HL-60/S4 (cell line): ENCODE measurements around the gene TRIP6.

Experiments used
- in situ Hi-C: fragments of 300-500 bp; cut with MboI; formaldehyde crosslinking; loops from 2 replicates; pipeline ENCODE4 v1.14.3; 2022; ENCODE audit warnings: low sequenced_read_pairs

The TRIP6 gene

GRCh38 chr7:100888988-100889750, 22.0 kb downstream of the TRIP6 start, which contains the start of gene UFSP1:
TSS of gene UFSP1 (minus strand) at chr7:100889715. CDS start at chr7:100889271, 444 bp downstream.
- in situ Hi-C loops = no loop called here

DNA sequence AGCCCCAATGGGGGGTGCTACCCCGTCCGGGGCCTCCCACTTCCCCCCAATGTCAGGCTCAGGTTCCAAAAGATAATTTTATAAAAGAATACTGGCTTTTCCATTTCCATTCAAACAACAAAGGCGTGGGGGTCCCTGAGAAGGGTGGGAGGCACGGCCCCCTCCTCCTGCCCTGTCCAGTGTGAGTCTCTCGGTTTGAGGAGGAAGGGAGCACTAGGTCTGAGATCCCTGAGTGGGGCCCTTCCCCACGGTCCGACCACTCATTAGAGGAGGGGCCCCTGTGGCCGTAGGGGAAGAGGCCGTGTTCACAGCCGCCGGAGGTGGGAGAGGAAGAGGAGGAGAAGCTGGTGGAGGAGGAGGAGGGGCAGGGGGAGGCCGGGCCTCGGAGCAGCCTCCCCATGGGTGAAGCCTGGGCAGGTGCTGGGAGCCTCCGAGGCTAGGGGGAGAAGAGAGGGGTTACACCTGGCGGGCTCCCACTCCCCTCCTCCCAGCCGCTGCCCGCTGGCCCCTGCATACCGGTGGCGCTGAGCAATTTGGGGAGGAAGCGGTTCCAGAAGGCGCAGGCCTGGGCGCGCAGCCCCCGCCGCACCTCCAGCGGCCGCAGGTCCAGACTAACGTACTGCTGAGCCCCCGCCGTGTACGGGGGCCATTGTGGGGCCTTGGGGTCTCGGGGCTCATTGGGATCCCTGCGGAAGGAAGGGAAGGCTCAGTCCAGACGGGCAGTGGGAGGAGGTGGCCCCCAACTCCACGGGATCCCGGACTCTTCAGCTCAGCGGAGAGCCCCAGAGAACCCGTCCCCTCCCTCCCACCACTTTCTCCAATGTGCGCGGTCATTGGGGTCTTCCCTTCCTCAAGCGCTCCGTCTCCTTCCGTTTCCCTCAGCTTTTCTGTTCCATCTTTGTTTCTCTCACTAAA, 23.7 kb downstream of the TRIP6 start:
- in situ Hi-C loops = loop anchor here (5.0 to 10.0 kb wide), 2 partner anchors 166 to 404 kb away; no protein-coding TSS in a partner anchor

DNA sequence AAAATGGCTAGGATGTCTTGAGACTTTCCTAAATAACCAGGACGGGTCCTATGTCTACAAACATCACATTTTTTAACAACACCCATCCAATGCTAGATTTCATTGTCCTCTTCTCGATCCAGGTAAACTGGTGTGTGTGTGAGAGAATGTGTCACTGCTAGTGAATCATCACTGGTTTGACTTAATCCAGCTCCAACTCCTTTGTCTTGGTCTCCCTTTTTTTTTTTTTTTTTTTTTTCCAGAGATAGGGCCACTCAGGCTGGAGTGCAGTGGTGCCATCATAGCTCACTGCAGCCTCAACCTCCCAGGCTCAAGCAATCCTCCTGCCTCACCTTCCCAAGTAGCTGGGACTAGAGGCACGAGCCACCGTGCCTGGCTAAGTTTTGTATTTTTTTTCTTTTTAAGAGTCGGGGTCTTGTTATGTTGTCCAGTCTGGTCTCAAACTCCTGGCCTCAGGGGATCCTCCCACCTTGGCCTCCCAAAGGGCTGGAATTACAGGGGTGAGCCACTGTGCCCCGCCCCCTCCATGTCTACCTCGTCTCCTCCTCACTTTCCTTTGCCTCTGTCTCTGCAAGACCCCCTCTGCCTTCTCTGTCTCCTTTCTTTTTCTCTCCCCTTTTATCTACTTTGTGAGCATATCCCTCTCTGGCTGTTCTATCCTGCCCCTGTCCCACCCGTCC, 24.5 kb downstream of the TRIP6 start:
- in situ Hi-C loops = loop anchor here (5.0 to 10.0 kb wide), 2 partner anchors 166 to 403 kb away; no protein-coding TSS in a partner anchor

GRCh38 chr7:100892364-100893317, 25.5 kb downstream of the TRIP6 start:
- in situ Hi-C loops = loop anchor here (5.0 to 10.0 kb wide), 2 partner anchors 165 to 402 kb away; no protein-coding TSS in a partner anchor

DNA sequence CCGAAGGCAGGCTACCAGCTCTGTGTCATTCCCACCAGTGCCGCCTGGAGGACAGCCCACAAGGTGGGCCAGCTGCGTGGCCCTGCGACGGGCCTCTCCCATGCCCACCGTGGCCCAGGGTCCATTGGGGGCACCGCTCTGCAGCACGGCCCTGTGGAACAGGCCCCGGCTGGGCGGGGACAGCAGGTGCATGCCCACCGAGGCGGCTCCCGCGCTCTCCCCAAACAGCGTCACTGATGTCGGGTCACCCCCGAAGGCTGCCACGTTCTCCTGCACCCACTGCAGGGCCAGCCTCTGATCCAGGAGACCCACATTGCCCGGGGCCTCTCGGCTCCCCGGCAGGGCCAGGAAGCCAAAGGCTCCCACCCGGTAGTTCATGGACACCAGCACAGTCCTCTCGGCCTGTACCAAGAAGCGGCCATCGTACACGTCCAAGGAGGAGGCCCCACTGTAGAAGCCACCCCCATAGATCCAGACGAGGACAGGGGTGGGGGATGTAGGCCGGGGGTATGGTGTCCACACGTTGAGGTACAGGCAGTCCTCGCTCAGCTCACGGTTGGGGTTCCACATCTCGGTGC, 26.2 kb downstream of the TRIP6 start:
- in situ Hi-C loops = loop anchor here (5.0 to 10.0 kb wide), 2 partner anchors 164 to 401 kb away; no protein-coding TSS in a partner anchor

DNA sequence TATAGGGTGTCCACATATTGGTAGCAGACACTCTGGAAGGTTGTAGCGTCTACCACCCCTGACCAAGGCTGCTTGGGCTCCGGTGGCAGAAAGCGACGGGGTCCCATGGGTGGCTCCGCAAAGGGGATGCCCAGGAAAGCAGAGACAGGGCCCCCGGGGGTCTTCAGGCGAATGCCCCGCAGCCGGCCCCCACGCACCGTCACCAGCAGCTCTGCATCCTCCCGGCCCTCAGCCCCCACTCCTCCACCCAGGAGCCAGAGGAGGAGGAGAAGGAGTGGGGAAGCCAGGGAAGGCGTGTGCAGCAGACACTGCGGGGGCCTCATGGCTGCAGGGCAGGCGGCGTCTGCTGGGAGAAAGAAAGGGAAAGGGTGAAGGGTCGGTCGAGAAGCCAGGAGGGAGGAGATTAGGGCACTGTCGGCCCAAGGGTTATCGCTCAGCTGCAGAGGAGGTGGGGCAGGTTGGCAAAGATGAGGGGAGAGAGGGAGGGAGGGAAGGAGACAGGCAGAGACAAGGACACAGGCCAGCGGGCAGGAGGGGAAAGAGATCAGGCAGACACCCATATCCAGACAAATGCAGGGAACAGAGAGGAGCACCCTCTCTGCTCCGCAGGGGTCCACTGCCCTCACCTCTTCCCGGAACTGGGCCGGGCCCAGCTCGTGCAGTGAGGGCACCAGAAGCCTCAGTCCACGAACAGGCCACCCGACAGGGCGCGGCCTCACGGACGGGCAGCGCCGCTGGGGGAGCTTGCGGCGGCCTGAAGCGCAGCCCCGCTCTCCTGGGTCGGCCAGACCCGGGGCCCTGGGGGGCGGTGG, 26.9 kb downstream of the TRIP6 start:
- in situ Hi-C loops = loop anchor here (5.0 to 10.0 kb wide), 2 partner anchors 163 to 401 kb away; no protein-coding TSS in a partner anchor

DNA sequence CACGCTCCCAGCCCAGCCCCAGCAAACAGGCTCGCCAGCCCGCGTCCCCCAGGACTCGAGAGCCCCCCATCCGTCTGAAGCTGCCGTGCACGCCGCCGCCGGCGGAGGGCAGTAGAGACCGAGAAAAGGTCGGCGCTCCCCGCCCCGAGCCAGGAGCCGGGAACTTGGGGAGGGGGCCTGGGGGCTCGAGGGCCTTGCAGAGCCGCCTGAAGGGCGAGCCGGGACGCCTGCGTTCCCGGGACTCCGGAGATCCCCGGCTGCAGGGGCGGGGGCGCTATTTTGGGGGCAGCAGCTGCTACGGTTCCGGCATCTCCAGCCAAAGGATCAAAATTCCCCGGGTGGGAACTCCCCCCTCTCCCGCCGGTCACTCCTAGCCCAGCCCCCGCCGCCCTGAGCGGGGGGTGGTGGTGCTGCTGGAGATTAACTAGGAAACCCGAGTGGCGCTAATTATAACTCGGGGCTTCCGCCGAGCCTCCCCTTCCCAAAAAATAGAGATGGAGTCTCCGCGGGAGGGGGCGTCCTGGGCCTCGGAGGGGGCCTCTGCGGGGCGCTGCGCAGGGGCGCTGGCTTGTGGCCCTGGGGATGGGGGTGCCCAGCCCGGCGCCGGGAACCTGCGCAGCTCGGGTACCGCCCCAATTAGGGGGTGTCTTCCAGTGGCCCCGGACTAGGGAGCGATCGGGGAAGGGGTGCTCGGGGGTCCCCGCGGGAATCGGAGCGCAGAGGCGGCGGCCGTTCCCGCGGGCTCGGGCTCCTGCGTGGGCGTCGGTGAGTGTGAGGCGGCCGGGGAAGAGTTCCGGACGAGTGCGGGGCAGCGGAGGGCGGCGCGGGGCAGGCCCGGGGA, 27.9 kb downstream of the TRIP6 start:
- in situ Hi-C loops = loop anchor here (5.0 to 10.0 kb wide), 2 partner anchors 162 to 400 kb away; no protein-coding TSS in a partner anchor

- in situ Hi-C loops = loop anchor here (10.0 kb wide), 1 partner anchor 399 kb away; no protein-coding TSS in a partner anchor
Measured at GRCh38 chr7:100895701-100895955, 28.4 kb downstream of the TRIP6 start, which contains the start of gene ACHE. TSS of gene ACHE (minus strand) at chr7:100895888. CDS start at chr7:100894232, 1,656 bp downstream.

DNA sequence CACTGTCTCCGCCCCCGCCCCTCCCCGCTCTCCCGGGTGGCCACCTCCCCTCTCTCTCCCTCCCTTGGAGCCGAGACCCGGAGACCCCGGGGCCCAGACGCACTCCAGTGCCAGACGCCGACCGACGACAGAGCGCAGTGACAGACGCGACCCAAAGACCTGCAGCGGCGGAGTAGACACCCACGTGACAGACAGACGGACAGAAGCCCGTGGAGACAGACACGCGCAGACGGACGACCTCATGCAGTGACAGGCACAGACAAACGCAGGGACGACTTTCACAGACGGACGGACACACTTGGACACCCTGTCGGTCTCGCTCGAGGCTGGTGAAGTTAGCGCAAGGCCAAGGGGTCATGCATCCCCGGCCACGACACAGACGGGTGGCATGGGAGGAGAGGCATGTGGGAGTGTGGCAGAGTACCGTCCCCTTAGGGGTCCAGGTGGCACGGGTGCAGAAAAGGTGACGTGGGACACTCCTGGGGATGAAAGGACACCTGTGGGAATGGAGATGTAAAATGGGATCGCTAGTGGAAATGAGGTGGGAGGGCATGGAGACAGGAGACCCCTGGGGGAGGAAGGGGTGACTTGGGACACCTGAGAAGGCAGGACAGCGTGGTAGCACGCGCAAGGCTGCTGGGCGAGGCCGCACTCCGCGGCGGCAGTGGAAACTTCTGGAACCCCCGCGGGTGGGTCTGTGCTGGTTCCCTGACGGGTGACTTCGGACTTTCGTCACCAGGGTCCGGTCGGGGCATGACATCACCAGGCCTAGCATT, 29.0 kb downstream of the TRIP6 start:
- in situ Hi-C loops = loop anchor here (10.0 kb wide), 1 partner anchor 399 kb away; no protein-coding TSS in a partner anchor

- in situ Hi-C loops = loop anchor here (10.0 kb wide), 1 partner anchor 398 kb away; no protein-coding TSS in a partner anchor
Measured at GRCh38 chr7:100896732-100897608, 29.8 kb downstream of the TRIP6 start.

DNA sequence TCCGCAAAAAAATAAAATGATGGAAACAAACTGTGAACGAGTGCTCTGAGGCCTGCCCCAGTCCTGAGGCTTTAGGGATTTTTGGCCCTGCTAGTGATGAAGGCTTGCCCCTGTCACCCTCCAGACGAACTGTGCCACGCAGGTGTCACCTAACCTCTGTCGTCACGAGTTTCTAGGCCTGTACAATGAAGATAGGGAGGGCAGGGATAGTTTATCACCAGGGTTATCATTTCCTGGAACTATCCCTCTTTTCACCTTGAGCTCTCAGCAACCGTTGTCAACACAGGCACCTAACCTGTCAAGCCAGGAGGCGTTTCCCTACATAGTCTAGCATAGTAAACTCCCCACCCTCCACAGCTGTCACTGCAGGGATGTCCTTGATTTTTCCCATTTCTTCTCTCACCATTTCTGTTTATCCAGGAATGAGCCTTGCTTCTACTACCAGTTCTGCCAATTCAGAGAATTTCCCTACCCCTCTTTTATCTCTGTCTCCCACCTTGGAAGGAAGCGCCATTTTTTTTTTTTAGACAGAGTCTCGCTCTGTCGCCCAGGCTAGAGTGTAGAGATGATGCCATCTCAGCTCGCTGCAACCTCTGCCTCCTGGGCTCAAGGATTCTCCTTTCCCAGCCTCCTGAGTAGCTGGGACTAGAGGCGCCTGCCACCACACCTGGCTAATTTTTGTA, 30.7 kb downstream of the TRIP6 start:
- in situ Hi-C loops = loop anchor here (10.0 kb wide), 1 partner anchor 397 kb away; no protein-coding TSS in a partner anchor

GRCh38 chr7:100899432-100899831, 32.2 kb downstream of the TRIP6 start:
- in situ Hi-C loops = loop anchor here (10.0 kb wide), 1 partner anchor 395 kb away; no protein-coding TSS in a partner anchor

- in situ Hi-C loops = no loop called here
Measured at GRCh38 chr7:100900978-100901377, 33.8 kb downstream of the TRIP6 start.

DNA sequence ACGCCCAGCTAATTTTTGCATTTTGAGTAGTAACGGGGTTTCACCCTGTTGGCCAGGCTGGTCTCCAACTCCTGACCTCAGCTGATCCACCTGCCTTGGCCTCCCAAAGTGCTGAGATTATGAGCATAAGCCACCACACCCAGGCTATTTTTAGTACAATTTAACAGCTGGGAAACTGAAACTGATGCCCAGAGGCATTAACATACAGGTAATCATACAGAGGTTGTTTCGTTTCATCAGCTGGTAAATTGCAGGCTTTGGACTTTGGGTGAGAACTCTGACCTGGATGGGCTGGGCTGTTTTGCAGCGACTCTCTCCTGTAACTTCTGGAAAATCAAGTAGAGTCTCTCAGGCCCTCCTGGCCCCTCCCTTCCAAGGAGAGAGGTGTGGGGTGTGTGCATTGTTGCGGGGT, 34.7 kb downstream of the TRIP6 start:
- in situ Hi-C loops = no loop called here

- in situ Hi-C loops = no loop called here
Measured at GRCh38 chr7:100902638-100903037, 35.5 kb downstream of the TRIP6 start.
